Pericardium fibroblast (primary cell): Measurements from ENCODE around the gene SLC6A20. TPM values are rescaled to one million over a fixed set of nuclear protein-coding genes. Genes with fewer than 3 reads are reported as not detected.

Source experiments
- total RNA-seq: library from RNA; depleted of rRNA; stranded (reverse); fragments of >200 nt; gene quantifications from 2 replicates; pipeline ENCODE4 v1.2.3, GENCODE V29; 2015

Gene SLC6A20, protein sequence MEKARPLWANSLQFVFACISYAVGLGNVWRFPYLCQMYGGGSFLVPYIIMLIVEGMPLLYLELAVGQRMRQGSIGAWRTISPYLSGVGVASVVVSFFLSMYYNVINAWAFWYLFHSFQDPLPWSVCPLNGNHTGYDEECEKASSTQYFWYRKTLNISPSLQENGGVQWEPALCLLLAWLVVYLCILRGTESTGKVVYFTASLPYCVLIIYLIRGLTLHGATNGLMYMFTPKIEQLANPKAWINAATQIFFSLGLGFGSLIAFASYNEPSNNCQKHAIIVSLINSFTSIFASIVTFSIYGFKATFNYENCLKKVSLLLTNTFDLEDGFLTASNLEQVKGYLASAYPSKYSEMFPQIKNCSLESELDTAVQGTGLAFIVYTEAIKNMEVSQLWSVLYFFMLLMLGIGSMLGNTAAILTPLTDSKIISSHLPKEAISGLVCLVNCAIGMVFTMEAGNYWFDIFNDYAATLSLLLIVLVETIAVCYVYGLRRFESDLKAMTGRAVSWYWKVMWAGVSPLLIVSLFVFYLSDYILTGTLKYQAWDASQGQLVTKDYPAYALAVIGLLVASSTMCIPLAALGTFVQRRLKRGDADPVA
- total RNA-seq: not detected in 2 replicates

DNA sequence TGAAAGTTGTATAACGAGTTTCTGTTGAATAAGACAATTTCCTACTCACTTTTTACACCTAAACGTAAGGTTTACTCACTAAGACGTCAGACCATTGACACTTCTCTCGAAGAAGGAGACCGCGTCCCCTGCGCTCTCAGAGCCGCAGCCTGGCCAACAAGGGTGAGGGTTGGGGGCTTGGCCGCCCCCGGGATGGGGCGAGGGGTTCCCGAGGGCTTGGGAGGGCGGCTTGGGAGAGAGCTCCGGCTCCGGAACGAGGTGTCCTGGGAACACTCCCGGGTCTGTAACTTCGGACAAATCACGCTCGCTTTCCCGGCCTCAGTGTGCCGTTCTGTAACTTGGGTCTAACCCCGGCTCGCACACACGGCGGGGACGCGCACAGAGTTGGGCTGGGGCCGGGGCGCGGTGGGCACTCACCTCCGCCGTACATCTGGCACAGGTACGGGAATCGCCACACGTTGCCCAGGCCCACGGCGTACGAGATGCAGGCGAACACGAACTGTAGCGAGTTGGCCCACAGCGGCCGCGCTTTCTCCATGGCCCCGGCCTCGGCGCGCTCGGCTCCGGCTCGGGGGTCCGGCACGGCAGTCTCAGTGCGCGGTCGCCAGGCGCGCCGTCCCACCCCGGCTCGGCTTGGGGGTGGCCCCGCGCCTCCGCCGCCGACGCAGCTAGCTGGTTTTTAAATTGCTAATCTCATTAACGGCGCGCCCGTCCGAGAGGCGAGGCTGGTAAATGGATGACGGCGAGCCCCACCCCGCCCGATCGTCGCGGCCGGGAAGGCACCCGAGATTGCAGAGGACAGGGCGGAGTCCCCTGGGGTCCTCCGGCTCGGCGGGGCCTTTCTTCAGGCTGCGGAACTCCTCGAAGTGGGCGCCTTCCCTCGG, at the start of gene SLC6A20:
TSS of gene SLC6A20 (minus strand) at position 655 of the 884 bp plus-strand sequence. CDS start at position 538, 117 bp downstream.

DNA sequence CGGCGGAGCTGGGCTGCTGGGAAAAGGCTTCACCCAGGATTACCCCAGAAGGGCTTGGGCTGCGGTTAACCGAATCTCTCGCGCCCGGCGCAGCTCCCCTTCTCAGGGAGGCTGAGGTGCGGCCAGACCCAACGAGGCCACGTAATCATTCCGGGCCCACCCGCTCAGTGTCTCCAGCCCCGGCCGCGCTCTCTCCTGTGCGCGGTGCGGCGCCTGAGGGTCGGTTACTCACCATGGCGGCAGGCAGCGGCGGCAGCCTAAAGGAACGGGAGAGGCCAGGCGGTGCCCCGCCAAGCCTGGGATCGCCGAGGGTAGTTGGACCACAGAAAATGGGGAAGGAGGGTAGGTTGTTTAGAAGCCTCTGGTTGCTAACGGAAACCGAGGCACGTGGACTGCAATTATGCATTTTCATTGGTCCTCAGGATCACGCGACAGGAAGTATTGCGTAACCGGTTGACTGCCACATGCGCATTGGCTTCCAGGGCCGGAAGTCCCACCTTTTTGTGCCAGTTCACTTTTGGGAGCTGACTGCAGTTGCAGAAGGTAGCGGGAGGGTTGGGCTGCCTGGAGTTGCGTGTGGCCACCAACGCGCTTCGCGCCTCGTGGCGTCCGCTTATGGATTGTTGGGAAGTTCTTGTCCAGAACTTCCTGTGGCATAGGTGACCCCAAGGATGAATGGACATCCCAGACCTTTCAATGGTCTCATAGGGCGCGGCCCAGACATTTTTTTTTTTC, 45.6 kb upstream of the SLC6A20 start, which contains the start of gene LZTFL1:
TSS of gene LZTFL1 (minus strand) at position 363 of the 735 bp plus-strand sequence. CDS start at position 235, 128 bp downstream.

Other genes with a start within 250 kb of the SLC6A20 start
- 5.6 and 9.8 TPM in 2 replicates for gene LIMD1, start 201.8 kb downstream of the SLC6A20 start, total RNA-seq
- gene SACM1L, start 107.1 kb downstream of the SLC6A20 start, total RNA-seq: 18.0 and 22.1 TPM in 2 replicates
- gene LZTFL1, start 45.6 kb upstream of the SLC6A20 start, total RNA-seq: 13.3 and 15.2 TPM in 2 replicates
- not detected in 2 replicates for gene CCR9, start 90.0 kb upstream of the SLC6A20 start, total RNA-seq
- not detected in 2 replicates for gene CXCR6, start 146.9 kb upstream of the SLC6A20 start, total RNA-seq
- 9.7 and 14.0 TPM in 2 replicates for gene FYCO1, start 199.3 kb upstream of the SLC6A20 start, total RNA-seq
- gene XCR1, start 230.9 kb upstream of the SLC6A20 start, total RNA-seq: not detected in 2 replicates